GM19099 (cell line): ENCODE results near the gene MUC2.

Experiments used
- POLR2A ChIP-seq: IDR thresholded peaks from 3 replicates; pipeline ENCODE4 v1.6.1; 2011; ENCODE audit warnings: low read depth; ENCODE audit not compliant: insufficient read length; ENCODE audit errors: extremely low read depth

The MUC2 gene

GRCh38 chr11:1092145-1092670, 17.5 kb downstream of the MUC2 start:
- no peak for TF ChIP-seq POLR2A

DNA sequence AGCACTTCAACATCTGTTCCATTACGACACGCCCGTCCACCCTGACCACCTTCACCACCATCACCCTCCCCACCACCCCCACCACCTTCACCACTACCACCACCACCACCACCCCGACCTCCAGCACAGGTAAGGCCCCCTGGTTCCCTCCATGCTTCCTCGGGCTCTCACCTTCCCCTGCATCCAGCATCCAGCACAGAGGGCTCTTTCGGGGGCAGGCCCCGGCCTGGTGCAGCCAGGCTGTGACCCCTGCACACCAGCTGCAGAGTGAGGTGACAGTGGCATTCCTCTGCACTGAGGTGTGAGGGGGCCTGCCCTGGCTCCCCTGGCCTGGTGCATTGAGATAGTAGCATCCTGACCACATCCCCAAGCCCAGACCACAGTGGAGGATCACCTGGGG, 18.2 kb downstream of the MUC2 start:
- no peak for TF ChIP-seq POLR2A

DNA sequence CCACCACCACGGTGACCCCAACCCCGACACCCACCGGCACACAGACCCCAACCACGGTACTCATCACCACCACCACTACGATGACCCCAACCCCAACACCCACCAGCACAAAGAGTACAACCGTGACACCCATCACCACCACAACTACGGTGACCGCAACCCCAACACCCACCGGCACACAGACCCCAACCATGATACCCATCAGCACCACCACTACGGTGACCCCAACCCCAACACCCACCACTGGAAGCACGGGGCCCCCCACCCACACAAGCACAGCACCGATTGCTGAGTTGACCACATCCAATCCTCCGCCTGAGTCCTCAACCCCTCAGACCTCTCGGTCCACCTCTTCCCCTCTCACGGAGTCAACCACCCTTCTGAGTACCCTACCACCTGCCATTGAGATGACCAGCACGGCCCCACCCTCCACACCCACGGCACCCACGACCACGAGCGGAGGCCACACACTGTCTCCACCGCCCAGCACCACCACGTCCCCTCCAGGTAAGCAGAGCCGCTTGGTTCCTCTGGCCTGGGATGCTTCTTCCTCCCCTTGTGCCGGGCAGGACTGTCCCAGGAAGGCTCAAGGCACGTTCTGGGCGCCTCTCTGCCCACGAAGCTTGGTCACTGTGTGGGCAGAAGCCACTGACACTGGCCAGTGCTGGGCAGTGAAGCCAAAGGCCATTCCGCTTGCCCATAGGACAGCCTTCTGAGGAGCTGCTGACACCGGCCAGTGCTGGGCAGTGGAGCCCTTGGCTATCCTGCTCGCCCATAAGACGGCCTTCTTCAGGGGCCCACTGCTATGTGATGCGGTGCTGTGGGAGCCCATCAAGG, 25.1 kb downstream of the MUC2 start:
- no peak for TF ChIP-seq POLR2A

DNA sequence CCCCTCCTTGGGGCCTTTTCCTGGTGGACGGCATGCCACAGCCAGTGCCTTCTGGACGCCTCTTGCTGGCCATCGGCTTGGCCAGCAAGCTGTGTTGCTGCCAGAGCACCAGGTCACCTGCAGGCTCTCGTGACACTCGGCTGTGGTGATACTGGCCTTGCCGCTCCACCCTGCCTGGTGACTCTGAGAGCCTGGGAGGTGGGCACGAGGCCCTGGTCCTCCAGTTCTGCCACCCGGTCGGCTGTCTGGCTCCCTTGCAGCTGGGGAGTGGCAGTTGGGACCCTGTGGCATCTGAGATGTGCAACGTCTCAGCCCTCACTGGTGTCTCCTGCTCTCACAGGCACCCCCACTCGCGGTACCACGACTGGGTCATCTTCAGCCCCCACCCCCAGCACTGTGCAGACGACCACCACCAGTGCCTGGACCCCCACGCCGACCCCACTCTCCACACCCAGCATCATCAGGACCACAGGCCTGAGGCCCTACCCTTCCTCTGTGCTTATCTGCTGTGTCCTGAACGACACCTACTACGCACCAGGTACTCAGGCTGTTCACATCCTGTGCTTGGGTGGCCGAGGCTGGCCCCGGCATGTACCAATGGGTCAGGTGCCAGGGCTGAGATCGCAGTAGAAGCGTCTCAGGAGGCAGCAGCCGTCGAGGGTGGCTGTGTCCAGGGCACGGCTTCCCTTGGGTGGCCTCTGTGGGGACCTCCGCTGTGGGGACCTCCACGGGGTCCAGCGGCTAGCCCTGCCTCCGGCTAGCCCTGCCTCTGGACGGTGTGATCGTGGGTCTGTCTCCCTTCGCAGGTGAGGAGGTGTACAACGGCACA, 26.0 kb downstream of the MUC2 start:
- no peak for TF ChIP-seq POLR2A

- no peak for TF ChIP-seq POLR2A
Observed at GRCh38 chr11:1101318-1102089, 26.8 kb downstream of the MUC2 start.

DNA sequence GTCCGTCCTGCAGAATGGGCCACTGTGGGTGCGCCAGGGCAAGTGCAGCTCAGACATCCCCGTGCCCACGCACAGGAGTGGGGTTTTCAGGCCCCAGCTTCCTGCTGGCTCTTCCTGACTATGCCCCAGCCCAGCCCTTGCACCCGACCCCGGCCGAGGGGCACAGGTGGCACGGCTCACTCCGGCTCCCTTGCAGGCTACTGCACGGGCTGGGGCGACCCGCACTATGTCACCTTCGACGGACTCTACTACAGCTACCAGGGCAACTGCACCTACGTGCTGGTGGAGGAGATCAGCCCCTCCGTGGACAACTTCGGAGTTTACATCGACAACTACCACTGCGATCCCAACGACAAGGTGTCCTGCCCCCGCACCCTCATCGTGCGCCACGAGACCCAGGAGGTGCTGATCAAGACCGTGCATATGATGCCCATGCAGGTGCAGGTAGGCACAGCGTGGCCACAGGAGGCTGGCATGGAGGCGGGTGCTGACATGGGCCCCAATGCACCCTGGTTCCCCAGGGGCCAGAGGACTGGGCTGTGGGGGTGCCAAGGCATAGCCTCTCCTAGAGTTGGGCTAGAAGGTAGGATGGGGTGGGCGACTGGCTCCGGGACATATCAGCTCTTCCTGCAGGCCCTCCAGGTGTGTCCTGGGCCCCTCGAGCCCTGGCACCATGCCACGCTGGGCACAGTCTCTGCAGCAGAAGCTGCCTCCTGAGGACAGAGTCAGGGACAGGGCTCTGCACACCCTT, 27.7 kb downstream of the MUC2 start:
- TF ChIP-seq POLR2A: no peak

GRCh38 chr11:1102996-1103395, 28.3 kb downstream of the MUC2 start:
- no peak for TF ChIP-seq POLR2A

DNA sequence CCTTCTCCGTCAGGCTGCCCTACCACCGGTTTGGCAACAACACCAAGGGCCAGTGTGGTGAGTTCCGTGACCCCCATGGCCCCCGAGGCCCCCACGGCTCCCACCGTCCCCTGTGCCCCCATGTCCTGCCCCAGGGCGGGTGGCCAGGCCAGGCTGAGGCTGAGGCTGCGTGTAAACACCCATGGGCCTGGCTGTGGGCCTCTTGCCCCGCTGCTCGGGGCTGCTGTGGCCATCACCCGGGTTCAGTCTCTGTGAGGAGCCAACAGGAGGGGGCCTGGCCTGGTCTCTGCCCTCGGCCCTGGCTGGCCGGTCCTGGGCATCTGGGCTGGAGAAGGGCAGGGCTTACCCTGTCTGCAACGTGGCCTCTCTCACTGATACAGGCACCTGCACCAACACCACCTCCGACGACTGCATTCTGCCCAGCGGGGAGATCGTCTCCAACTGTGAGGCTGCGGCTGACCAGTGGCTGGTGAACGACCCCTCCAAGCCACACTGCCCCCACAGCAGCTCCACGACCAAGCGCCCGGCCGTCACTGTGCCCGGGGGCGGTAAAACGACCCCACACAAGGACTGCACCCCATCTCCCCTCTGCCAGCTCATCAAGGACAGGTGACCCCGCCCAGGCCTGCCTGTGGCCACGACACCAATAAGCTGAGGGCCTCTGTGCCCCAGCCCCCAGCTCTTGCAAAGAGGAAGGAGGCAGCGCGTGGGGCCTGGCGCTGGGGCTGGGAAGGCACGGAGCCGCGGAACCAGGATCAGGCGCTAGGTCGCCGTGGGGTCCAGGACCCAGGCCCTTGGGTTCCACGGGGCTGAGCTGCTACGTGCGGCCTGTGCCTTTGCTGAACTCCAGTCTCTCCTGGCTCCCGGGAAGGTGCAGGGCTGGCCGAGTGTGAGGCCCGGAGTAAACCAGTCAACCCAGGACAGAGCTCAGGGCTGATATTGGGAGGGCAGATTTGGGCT, 29.0 kb downstream of the MUC2 start:
- TF ChIP-seq POLR2A: no peak

GRCh38 chr11:1104411-1105182, 29.9 kb downstream of the MUC2 start:
- no peak for TF ChIP-seq POLR2A

DNA sequence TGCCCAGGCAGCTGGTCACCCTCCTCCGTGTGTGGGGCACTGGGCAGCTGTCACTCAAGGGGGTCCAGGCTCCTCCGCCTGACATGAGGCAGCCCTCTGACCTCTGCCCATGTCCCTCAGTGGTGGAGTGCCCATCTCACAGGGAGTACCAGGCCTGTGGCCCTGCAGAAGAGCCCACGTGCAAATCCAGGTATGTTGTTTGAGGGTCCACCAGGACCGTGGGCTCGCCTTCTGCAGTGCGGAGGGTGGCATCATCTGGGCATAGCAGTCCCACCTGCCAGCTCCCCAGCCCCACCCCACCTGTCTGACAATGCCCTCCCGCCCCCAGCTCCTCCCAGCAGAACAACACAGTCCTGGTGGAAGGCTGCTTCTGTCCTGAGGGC, 30.5 kb downstream of the MUC2 start:
- TF ChIP-seq POLR2A: no peak

DNA sequence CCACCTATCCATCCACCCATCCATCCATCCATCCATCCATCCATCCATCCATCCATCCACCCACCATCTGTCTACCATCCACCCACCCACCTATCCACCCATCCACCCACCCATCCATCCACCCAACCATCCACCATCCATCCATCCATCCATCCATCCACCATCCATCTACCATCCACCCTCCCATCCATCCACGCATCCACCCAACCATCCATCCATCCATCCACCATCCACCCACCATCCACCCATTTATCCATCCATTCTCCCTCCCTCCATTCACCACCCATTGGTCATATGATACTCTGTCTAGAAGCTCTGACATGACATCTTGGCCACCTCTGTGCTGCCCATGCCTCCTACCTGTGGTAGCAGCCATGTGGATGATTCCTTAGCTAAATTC, 31.7 kb downstream of the MUC2 start:
- TF ChIP-seq POLR2A: no peak
